EH (cell line): ENCODE data around the gene CD80.

Source experiments
- DNase-seq: peaks from one replicate; pipeline ENCODE4 v3.0.0-alpha.2; 2015; ENCODE audit warnings: low read depth

CD80 gene

GRCh38 chr3:119494597-119494996 lies 64.8 kb downstream of the CD80 start:
- no peak for DNase-seq

DNA sequence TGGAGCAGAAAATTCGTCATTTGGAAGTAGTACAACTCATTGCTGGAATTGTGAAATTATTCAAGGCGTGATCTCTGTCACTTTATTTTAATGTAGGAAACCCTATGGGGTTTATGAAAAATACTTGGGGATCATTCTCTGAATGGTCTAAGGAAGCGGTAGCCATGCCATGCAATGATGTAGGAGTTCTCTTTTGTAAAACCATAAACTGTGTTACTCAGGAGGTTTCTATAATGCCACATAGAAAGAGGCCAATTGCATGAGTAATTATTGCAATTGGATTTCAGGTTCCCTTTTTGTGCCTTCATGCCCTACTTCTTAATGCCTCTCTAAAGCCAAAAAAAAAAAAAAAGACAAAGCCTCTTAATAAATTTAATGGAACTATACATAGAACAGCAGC lies 66.6 kb downstream of the CD80 start:
- no peak for DNase-seq

- DNase-seq, result no peak
These were observed 67.3 kb downstream of the CD80 start for GRCh38 chr3:119492128-119492527.

DNA sequence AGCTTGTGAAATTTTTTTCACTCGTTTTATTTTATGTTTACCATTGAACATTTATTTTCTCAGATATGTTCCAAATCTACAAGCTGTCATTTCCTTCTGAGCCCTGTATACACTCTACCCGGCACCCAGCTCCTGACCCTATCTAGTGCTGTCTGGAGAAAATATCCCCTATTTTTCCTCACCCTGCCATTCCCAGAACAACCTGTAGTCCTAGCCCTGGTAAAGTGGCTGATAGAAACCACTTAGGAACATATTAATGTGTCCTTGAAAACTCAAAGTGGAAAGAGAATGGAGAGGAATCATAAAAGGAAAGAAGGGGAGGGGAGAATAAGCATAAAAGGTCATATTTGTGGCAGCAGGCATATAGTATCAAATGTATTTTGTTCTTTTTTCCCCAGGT lies 69.3 kb downstream of the CD80 start:
- no peak for DNase-seq

GRCh38 chr3:119485563-119485962 lies 73.9 kb downstream of the CD80 start:
- DNase-seq, result no peak

GRCh38 chr3:119483101-119483500 lies 76.3 kb downstream of the CD80 start:
- no peak for DNase-seq

GRCh38 chr3:119481079-119481478 lies 78.3 kb downstream of the CD80 start:
- peak; percentile 18 for DNase-seq
